Measurements from ENCODE around the gene GEMIN2.

Gene GEMIN2

DNA sequence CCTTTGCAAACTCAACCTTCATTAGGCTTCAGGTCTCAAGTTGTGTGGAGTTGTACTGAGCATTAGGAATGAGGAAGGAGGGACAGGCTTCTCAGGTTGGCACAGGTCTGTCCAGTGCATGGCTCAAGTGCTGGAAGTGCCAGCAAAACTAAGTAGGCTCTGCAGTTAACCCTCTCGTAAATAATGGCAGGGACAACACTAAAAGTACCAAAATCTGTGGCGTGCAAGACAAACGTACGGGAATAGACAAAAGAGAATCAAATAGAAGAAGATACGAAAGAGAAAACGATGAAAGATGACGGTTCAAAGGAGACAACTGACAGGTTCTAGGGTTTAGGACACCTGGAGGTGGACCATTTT, 55.4 kb downstream of the GEMIN2 start:
- TF ChIP-seq EZH2phosphoT487 (IDR thresholded peaks at IDR 0.05; ENCODE audit: borderline replicate concordance, low read length) (no peak), CTCF (IDR thresholded peaks at IDR 0.05; ENCODE audit: low read depth, low read length, poor library complexity, severe bottlenecking) (no peak)
- no peaks in the 10 kb centered on the region for H4K20me1 ChIP-seq (ENCODE audit: control insufficient read depth, insufficient read depth, low read depth, low read length)
- H3K9me2 ChIP-seq (replicated peaks; ENCODE audit: control insufficient read depth, low read length), result no peaks in the 10 kb centered on the region
- peak overlapping the region; percentile 96 for H3K4me2 ChIP-seq (ENCODE audit: low read length)
- H3K27ac ChIP-seq (ENCODE audit: low read depth, low read length), result peak overlapping the region; percentile 74
- peaks cover 45% of the 10 kb centered on the region for H3K4me1 ChIP-seq (ENCODE audit: control insufficient read depth, low read length)
- H3K9me3 ChIP-seq (ENCODE audit: control insufficient read depth, insufficient read depth, low read length), result no peaks in the 10 kb centered on the region
- H3K36me3 ChIP-seq (ENCODE audit: control insufficient read depth, low read length), result peaks cover 6% of the 10 kb centered on the region
- peaks cover 14% of the 10 kb centered on the region for H3F3A ChIP-seq (ENCODE audit: control insufficient read depth, insufficient read depth)
- peaks cover 53% of the 10 kb centered on the region for H3K79me2 ChIP-seq (ENCODE audit: control insufficient read depth, low read length)
- peak overlapping the region; percentile 99 for H3K4me3 ChIP-seq (ENCODE audit: low read length)
- no peaks in the 10 kb centered on the region for H3K27me3 ChIP-seq (ENCODE audit: control insufficient read depth, low read length)

- H4K20me1 ChIP-seq (ENCODE audit: control insufficient read depth, insufficient read depth, low read depth, low read length), result peaks cover 19% of the 10 kb centered on the region
- no peaks in the 10 kb centered on the region for H3K9me3 ChIP-seq (ENCODE audit: control insufficient read depth, insufficient read depth, low read length)
- peaks cover 60% of the 10 kb centered on the region for H3K79me2 ChIP-seq (ENCODE audit: control insufficient read depth, low read length)
- no peaks in the 10 kb centered on the region for H3K27me3 ChIP-seq (ENCODE audit: control insufficient read depth, low read length)
- peak overlapping the region; percentile 79 for H3K4me2 ChIP-seq (ENCODE audit: low read length)
- H3K4me3 ChIP-seq (ENCODE audit: low read length), result peak overlapping the region; percentile 88
- peaks cover 38% of the 10 kb centered on the region for H3F3A ChIP-seq (ENCODE audit: control insufficient read depth, insufficient read depth)
- no peak for TF ChIP-seq EZH2phosphoT487 (IDR thresholded peaks at IDR 0.05; ENCODE audit: borderline replicate concordance, low read length)
- TF ChIP-seq CTCF (IDR thresholded peaks at IDR 0.05; ENCODE audit: low read depth, low read length, poor library complexity, severe bottlenecking), result no peak
- no peak overlapping the region for H3K27ac ChIP-seq (ENCODE audit: low read depth, low read length)
- peaks cover 56% of the 10 kb centered on the region for H3K4me1 ChIP-seq (ENCODE audit: control insufficient read depth, low read length)
- peaks cover 37% of the 10 kb centered on the region for H3K36me3 ChIP-seq (ENCODE audit: control insufficient read depth, low read length)
- no peaks in the 10 kb centered on the region for H3K9me2 ChIP-seq (replicated peaks; ENCODE audit: control insufficient read depth, low read length)
Measured at GRCh38 chr14:39173198-39173597, 59.1 kb downstream of the GEMIN2 start.

GRCh38 chr14:39174560-39175444, 60.7 kb downstream of the GEMIN2 start, which contains the start of gene PNN:
Gene PNN (plus strand): TSS chr14:39175254. CDS start chr14:39175280, 26 bp downstream.
- peaks cover 50% of the 10 kb centered on the region for H3F3A ChIP-seq (ENCODE audit: control insufficient read depth, insufficient read depth)
- no peaks in the 10 kb centered on the region for H3K9me3 ChIP-seq (ENCODE audit: control insufficient read depth, insufficient read depth, low read length)
- peak within 1 kb of the TSS; percentile 88 for H3K4me3 ChIP-seq (ENCODE audit: low read length)
- H3K4me1 ChIP-seq (ENCODE audit: control insufficient read depth, low read length), result peaks cover 57% of the 10 kb centered on the region
- peak within 1 kb of the TSS; percentile 88 for H3K27ac ChIP-seq (ENCODE audit: low read depth, low read length)
- peaks cover 24% of the 10 kb centered on the region for H4K20me1 ChIP-seq (ENCODE audit: control insufficient read depth, insufficient read depth, low read depth, low read length)
- H3K27me3 ChIP-seq (ENCODE audit: control insufficient read depth, low read length), result no peaks in the 10 kb centered on the region
- H3K79me2 ChIP-seq (ENCODE audit: control insufficient read depth, low read length), result peaks cover 51% of the 10 kb centered on the region
- H3K36me3 ChIP-seq (ENCODE audit: control insufficient read depth, low read length), result peaks cover 51% of the 10 kb centered on the region
- TF ChIP-seq EZH2phosphoT487 (IDR thresholded peaks at IDR 0.05; ENCODE audit: borderline replicate concordance, low read length) (no peak), CTCF (IDR thresholded peaks at IDR 0.05; ENCODE audit: low read depth, low read length, poor library complexity, severe bottlenecking) (no peak)
- H3K4me2 ChIP-seq (ENCODE audit: low read length), result peak within 1 kb of the TSS; percentile 81
- H3K9me2 ChIP-seq (replicated peaks; ENCODE audit: control insufficient read depth, low read length), result no peaks in the 10 kb centered on the region

Measured in DOHH2 (cell line).